Measurements from ENCODE around the gene GPR18. TPM values are rescaled to one million over a fixed set of nuclear protein-coding genes. Genes with fewer than 3 reads are reported as not detected.

The GPR18 gene
- total RNA-seq, 1 experiment from 2014 or later, result not detected

DNA sequence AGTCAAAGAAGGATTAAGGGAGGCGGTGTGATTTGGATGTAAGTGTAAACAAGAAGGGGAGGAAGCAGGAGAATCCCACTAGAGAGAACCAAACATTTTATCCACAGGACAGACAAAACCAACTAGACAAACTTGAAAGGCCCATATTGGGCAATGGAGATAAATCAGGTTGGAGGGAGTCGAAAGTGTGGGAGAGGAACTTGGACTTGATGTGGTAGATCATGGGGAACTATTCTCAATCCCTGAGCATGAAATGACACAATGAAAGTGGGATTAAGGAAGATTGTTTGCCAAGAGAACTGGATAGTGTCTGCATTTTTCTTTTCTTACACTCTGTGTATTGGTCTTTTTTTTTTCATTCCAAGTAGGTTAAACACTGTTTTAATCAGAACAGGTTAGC lies 31.1 kb upstream of the GPR18 start:
- no peaks in the 10 kb centered on the region for H3K9me3 ChIP-seq
- H3K4me1 ChIP-seq, result no peaks in the 10 kb centered on the region
- TF ChIP-seq, protein P1, sequence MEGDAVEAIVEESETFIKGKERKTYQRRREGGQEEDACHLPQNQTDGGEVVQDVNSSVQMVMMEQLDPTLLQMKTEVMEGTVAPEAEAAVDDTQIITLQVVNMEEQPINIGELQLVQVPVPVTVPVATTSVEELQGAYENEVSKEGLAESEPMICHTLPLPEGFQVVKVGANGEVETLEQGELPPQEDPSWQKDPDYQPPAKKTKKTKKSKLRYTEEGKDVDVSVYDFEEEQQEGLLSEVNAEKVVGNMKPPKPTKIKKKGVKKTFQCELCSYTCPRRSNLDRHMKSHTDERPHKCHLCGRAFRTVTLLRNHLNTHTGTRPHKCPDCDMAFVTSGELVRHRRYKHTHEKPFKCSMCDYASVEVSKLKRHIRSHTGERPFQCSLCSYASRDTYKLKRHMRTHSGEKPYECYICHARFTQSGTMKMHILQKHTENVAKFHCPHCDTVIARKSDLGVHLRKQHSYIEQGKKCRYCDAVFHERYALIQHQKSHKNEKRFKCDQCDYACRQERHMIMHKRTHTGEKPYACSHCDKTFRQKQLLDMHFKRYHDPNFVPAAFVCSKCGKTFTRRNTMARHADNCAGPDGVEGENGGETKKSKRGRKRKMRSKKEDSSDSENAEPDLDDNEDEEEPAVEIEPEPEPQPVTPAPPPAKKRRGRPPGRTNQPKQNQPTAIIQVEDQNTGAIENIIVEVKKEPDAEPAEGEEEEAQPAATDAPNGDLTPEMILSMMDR (IDR thresholded peaks at IDR 0.05; ENCODE audit: insufficient read depth in 1 of 2, low read depth in 1 of 2, low read length in 1 of 2, severe bottlenecking in 1 of 2, unreplicated experiment in 1 of 2), result no peak
- Mint-ChIP-seq H3K36me3 (ENCODE audit: insufficient read depth, unreplicated experiment) (peaks cover 14% of the 10 kb centered on the region), H3K27ac (ENCODE audit: unreplicated experiment) (no peak overlapping the region), H3K4me3 (ENCODE audit: unreplicated experiment) (no peak overlapping the region), H3K4me1 (ENCODE audit: low read depth, unreplicated experiment) (peaks cover 7% of the 10 kb centered on the region), H3K27me3 (ENCODE audit: insufficient read depth, unreplicated experiment) (no peaks in the 10 kb centered on the region), H3K9me3 (ENCODE audit: unreplicated experiment) (no peaks in the 10 kb centered on the region)
- intact Hi-C loops (cut with micrococcal nuclease; ENCODE audit: unreplicated experiment), result no loop called here
- no TSS peak for BruUV-seq (replicated peaks)
- H3K36me3 ChIP-seq (ENCODE audit: control insufficient read depth, insufficient read depth, low read length), result no peaks in the 10 kb centered on the region; the same call in 1 of the 2 replicates
- H3K4me3 ChIP-seq (ENCODE audit: low read depth, low read length), result no peak overlapping the region
- DNase-seq, result no peak
- H3K27me3 ChIP-seq (replicated peaks; ENCODE audit: control insufficient read depth, insufficient read depth, low read length), result no peaks in the 10 kb centered on the region
- ChIA-PET CTCF (no interaction called here), POLR2A (no interaction called here)

- peaks cover 14% of the 10 kb centered on the region for H3K36me3 Mint-ChIP-seq (ENCODE audit: insufficient read depth, unreplicated experiment)
- no peaks in the 10 kb centered on the region for H3K27me3 Mint-ChIP-seq (ENCODE audit: insufficient read depth, unreplicated experiment)
- H3K9me3 Mint-ChIP-seq (ENCODE audit: unreplicated experiment), result no peaks in the 10 kb centered on the region
- no peak overlapping the region for H3K4me3 ChIP-seq (ENCODE audit: low read depth, low read length)
- intact Hi-C loops (cut with micrococcal nuclease; ENCODE audit: unreplicated experiment), result no loop called here
- H3K27ac Mint-ChIP-seq (ENCODE audit: unreplicated experiment), result no peak overlapping the region
- POLR2A ChIA-PET, result no interaction called here
- H3K4me3 Mint-ChIP-seq (ENCODE audit: unreplicated experiment), result no peak overlapping the region
- no peaks in the 10 kb centered on the region; the same call in 1 of the 2 replicates for H3K36me3 ChIP-seq (ENCODE audit: control insufficient read depth, insufficient read depth, low read length)
- H3K4me1 ChIP-seq, result no peaks in the 10 kb centered on the region
- BruUV-seq (replicated peaks), result no TSS peak
- peaks cover 7% of the 10 kb centered on the region for H3K4me1 Mint-ChIP-seq (ENCODE audit: low read depth, unreplicated experiment)
- no peaks in the 10 kb centered on the region for H3K9me3 ChIP-seq
- TF ChIP-seq, protein P1 (IDR thresholded peaks at IDR 0.05; ENCODE audit: insufficient read depth in 1 of 2, low read depth in 1 of 2, low read length in 1 of 2, severe bottlenecking in 1 of 2, unreplicated experiment in 1 of 2), result no peak
- no peak for DNase-seq
- no peaks in the 10 kb centered on the region for H3K27me3 ChIP-seq (replicated peaks; ENCODE audit: control insufficient read depth, insufficient read depth, low read length)
- CTCF ChIA-PET, result no interaction called here
These were observed 29.9 kb upstream of the GPR18 start for GRCh38 chr13:99288089-99288488.

- TF ChIP-seq, protein P1 (IDR thresholded peaks at IDR 0.05; ENCODE audit: insufficient read depth in 1 of 2, low read depth in 1 of 2, low read length in 1 of 2, severe bottlenecking in 1 of 2, unreplicated experiment in 1 of 2), result no peak
- BruUV-seq (replicated peaks), result no TSS peak
- Mint-ChIP-seq H3K9me3 (ENCODE audit: unreplicated experiment) (no peaks in the 10 kb centered on the region), H3K4me3 (ENCODE audit: unreplicated experiment) (no peak overlapping the region), H3K27me3 (ENCODE audit: insufficient read depth, unreplicated experiment) (no peaks in the 10 kb centered on the region), H3K4me1 (ENCODE audit: low read depth, unreplicated experiment) (peaks cover 7% of the 10 kb centered on the region), H3K27ac (ENCODE audit: unreplicated experiment) (no peak overlapping the region), H3K36me3 (ENCODE audit: insufficient read depth, unreplicated experiment) (peaks cover 14% of the 10 kb centered on the region)
- no peak for DNase-seq
- H3K27me3 ChIP-seq (replicated peaks; ENCODE audit: control insufficient read depth, insufficient read depth, low read length), result no peaks in the 10 kb centered on the region
- no peaks in the 10 kb centered on the region for H3K9me3 ChIP-seq
- no peaks in the 10 kb centered on the region; the same call in 1 of the 2 replicates for H3K36me3 ChIP-seq (ENCODE audit: control insufficient read depth, insufficient read depth, low read length)
- H3K4me3 ChIP-seq (ENCODE audit: low read depth, low read length), result no peak overlapping the region
- H3K4me1 ChIP-seq, result no peaks in the 10 kb centered on the region
- CTCF ChIA-PET, result no interaction called here
- POLR2A ChIA-PET, result no interaction called here
- intact Hi-C loops (cut with micrococcal nuclease; ENCODE audit: unreplicated experiment), result no loop called here
These were observed 29.4 kb upstream of the GPR18 start for GRCh38 chr13:99287551-99287950.
